ENCODE results near the gene PKNOX2. TPM values are rescaled to one million over a fixed set of nuclear protein-coding genes. Genes with fewer than 3 reads are reported as not detected.

Gene PKNOX2
- total and polyA plus RNA-seq, 2 of the 8 experiments (the other 6 are each of a cell fraction or from before 2014, with no cell fraction given): 2.0 TPM

DNA sequence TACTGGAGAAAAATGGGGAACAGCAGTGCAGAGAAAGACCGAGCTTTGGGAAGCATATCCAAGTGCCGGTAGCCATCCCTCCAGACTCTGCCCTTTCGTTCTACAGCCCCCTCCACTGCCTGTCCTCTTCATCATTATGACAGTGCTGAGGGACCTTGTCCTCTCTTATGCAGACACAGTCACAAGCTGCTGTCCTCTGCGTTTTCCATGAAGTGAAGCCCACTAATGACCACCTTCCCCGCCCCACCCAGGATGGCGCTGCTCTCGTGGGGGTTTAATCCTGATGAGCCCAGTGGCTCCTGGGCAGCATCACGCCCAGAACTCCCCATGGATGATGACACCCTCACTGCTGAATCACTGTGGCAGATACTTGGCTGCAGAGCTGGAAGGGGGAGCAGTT, 157.7 kb downstream of the PKNOX2 start (continued):
- no peak for TF ChIP-seq JUN (IDR thresholded peaks at IDR 0.05; ENCODE audit: low read depth, low read length)

Data from H1 (cell line).